Measurements from ENCODE around the gene C1orf122.

Gene C1orf122

GRCh38 chr1:37795340-37796125 lies 12.1 kb upstream of the C1orf122 start:
- H3K9me3 ChIP-seq: no peaks in the 10 kb centered on the region
- no peak for DNase-seq
- H3K4me1 ChIP-seq: peaks cover 0 to 25% (median 18%) of the 10 kb centered on the region in 4 donors
- peaks cover 0 to 5% of the 10 kb centered on the region in 2 donors for H3K27me3 ChIP-seq
- H3K36me3 ChIP-seq: peaks cover 0 to 14% (median 8%) of the 10 kb centered on the region in 3 donors
- H3K27ac ChIP-seq: no peak overlapping the region
- TF ChIP-seq, protein P1, sequence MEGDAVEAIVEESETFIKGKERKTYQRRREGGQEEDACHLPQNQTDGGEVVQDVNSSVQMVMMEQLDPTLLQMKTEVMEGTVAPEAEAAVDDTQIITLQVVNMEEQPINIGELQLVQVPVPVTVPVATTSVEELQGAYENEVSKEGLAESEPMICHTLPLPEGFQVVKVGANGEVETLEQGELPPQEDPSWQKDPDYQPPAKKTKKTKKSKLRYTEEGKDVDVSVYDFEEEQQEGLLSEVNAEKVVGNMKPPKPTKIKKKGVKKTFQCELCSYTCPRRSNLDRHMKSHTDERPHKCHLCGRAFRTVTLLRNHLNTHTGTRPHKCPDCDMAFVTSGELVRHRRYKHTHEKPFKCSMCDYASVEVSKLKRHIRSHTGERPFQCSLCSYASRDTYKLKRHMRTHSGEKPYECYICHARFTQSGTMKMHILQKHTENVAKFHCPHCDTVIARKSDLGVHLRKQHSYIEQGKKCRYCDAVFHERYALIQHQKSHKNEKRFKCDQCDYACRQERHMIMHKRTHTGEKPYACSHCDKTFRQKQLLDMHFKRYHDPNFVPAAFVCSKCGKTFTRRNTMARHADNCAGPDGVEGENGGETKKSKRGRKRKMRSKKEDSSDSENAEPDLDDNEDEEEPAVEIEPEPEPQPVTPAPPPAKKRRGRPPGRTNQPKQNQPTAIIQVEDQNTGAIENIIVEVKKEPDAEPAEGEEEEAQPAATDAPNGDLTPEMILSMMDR (IDR thresholded peaks at IDR 0.05): no peak
- intact Hi-C loops (cut with DNase I; ENCODE audit: low total_unique reads): no loop called here
- H3K4me3 ChIP-seq: no peak overlapping the region

GRCh38 chr1:37797750-37798345 lies 9.7 kb upstream of the C1orf122 start:
- no peaks in the 10 kb centered on the region for H3K9me3 ChIP-seq
- H3K4me3 ChIP-seq: no peak overlapping the region
- TF ChIP-seq, protein P1 (IDR thresholded peaks at IDR 0.05): no peak
- peaks cover 0 to 25% (median 18%) of the 10 kb centered on the region in 4 donors for H3K4me1 ChIP-seq
- peaks cover 11 to 37% (median 20%) of the 10 kb centered on the region in 3 donors for H3K36me3 ChIP-seq
- intact Hi-C loops (cut with DNase I; ENCODE audit: low total_unique reads): no loop called here
- DNase-seq: no peak
- H3K27ac ChIP-seq: no peak overlapping the region
- no peaks in the 10 kb centered on the region for H3K27me3 ChIP-seq

DNA sequence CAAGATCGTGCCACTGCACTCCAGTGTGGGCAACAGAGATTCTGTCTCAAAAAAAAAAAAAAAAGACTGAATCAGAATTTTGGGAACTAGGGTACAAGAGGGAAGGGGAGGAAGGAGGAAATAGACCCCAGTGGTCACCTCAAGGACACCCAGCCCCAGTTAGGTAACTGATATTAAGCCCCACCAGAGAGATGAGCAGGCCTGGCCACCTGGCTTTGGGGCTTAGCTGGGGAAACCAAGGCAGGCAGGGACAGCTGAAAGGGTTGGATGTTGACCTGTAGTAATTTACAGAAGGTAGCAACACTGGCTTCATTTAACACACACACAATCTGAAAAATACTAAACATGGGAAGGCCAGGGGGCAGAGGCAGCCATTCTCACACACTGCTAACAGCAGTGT lies 5.2 kb upstream of the C1orf122 start:
- Histone ChIP-seq H3K27ac (no peak overlapping the region), H3K4me3 (no peak overlapping the region), H3K9me3 (no peaks in the 10 kb centered on the region), H3K4me1 (peaks cover 0 to 20% (median 14%) of the 10 kb centered on the region in 4 donors), H3K36me3 (peaks cover 46 to 77% (median 52%) of the 10 kb centered on the region in 3 donors), H3K27me3 (no peaks in the 10 kb centered on the region)
- TF ChIP-seq, protein P1 (IDR thresholded peaks at IDR 0.05): no peak
- no peak for DNase-seq
- intact Hi-C loops (cut with DNase I; ENCODE audit: low total_unique reads): loop anchor here (10.0 kb wide), 1 partner anchor 118 kb away; no protein-coding TSS in a partner anchor

GRCh38 chr1:37807220-37807554 lies 403 bp upstream of the C1orf122 start:
- TF ChIP-seq, protein P1 (IDR thresholded peaks at IDR 0.05): no peak
- H3K9me3 ChIP-seq: no peaks in the 10 kb centered on the region
- peaks cover 37 to 51% (median 42%) of the 10 kb centered on the region in 3 donors for H3K36me3 ChIP-seq
- H3K27me3 ChIP-seq: no peaks in the 10 kb centered on the region
- H3K4me3 ChIP-seq: peak overlapping the region; percentile 68 to 95
- DNase-seq: no peak
- peaks cover 0 to 40% (median 30%) of the 10 kb centered on the region in 4 donors for H3K4me1 ChIP-seq
- peak overlapping the region; percentile 89 to 96 for H3K27ac ChIP-seq
- intact Hi-C loops (cut with DNase I; ENCODE audit: low total_unique reads): loop anchor here (10.0 kb wide), 1 partner anchor 122 kb away; no protein-coding TSS in a partner anchor

GRCh38 chr1:37808369-37809319 lies 1.1 kb downstream of the C1orf122 start:
- no peaks in the 10 kb centered on the region for H3K9me3 ChIP-seq
- intact Hi-C loops (cut with DNase I; ENCODE audit: low total_unique reads): loop anchor here (10.0 kb wide), 1 partner anchor 124 kb away; no protein-coding TSS in a partner anchor

More at GRCh38 chr1:37808369-37809319, 1.1 kb downstream of the C1orf122 start:
- TF ChIP-seq, protein P1 (IDR thresholded peaks at IDR 0.05): no peak
- Histone ChIP-seq H3K4me3 (peak overlapping the region; percentile 68 to 95), H3K36me3 (peaks cover 26 to 36% (median 27%) of the 10 kb centered on the region in 3 donors), H3K4me1 (peaks cover 0 to 40% (median 30%) of the 10 kb centered on the region in 4 donors), H3K27me3 (no peaks in the 10 kb centered on the region), H3K27ac (peak overlapping the region; percentile 89 to 96)
- peak; percentile 48 to 82 for DNase-seq

Measured in tibial artery (tissue), 4 donors.